ENCODE measurements around the gene UTP4. TPM values are rescaled to one million over a fixed set of nuclear protein-coding genes. Genes with fewer than 3 reads are reported as not detected.

Gene UTP4
- total and polyA plus RNA-seq, 2 donors (not counting 3 experiments of a cell fraction or from before 2014, with no cell fraction given): 56.1 to 59.5 TPM

DNA sequence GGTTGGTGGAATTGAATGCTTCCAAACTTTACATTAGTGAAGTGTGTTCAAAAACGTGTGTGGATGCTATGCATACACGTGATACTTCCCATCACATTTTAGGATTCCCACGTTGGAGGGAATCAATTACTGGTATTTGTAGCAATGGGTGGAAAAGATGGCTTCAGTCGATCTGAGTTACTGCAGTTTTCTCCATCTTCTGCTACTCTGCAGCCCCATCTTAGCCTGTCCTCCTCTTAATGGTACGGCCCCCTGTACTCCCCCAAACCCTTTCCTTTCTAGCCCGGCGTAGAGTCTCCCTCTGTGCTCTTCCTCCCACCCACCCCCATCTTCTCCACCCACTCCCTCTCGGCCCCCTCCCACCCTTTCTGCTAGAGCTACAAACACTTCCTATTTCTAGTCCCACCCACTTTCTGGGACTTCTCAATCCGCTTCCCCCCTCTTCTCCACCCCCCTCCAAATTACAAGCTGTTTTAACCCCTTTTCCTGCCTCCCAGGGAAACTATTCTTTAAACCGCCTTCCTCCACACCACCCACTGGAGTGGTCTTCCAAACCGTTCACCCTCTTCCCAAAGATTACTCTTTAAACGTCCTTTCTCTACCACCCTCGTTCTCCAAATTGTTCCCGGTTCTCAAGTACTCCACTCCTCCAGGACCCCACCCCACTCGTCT, 1.1 kb upstream of the UTP4 start:
- Histone ChIP-seq H3K9me1 (replicated peaks; ENCODE audit: control insufficient read depth, extremely low read depth, insufficient read depth, low read length) (no peaks in the 10 kb centered on the region), H3K27me3 (ENCODE audit: control insufficient read depth in 2 of 2, insufficient read depth in 2 of 2, low read length in 2 of 2) (no peaks in the 10 kb centered on the region), H4K20me1 (replicated peaks; ENCODE audit: control insufficient read depth, extremely low read depth, insufficient read depth, low read length) (no peaks in the 10 kb centered on the region), H3K4me1 (ENCODE audit: control insufficient read depth, extremely low read depth, insufficient read depth, low read length) (peaks cover 26% of the 10 kb centered on the region), H3K4me3 (replicated peaks in 1 of 3; ENCODE audit: insufficient read depth in 1 of 3, low read depth in 1 of 3, low read length in 3 of 3) (peak overlapping the region; percentile 94 to 99 (median 96)), H2AFZ (ENCODE audit: low read depth, low read length) (peak overlapping the region; percentile 32), H3K4me2 (ENCODE audit: insufficient read depth, low read length) (peak overlapping the region; percentile 70), H3K79me2 (ENCODE audit: control insufficient read depth, insufficient read depth, low read length) (peaks cover 87% of the 10 kb centered on the region), H3K9ac (replicated peaks; ENCODE audit: extremely low read depth, insufficient read depth, low read length) (peak overlapping the region; percentile 91), H3K36me3 (ENCODE audit: control insufficient read depth in 2 of 2, extremely low read depth in 1 of 2, insufficient read depth in 2 of 2, low read length in 2 of 2) (no peaks in the 10 kb centered on the region), H3K27ac (ENCODE audit: insufficient read depth, low read depth, low read length) (peak overlapping the region; percentile 83), H3K9me3 (replicated peaks; ENCODE audit: control insufficient read depth, insufficient read depth, low read length) (no peaks in the 10 kb centered on the region)
- ChIA-PET POLR2A (interaction anchor here (0.5 to 0.6 kb wide), 3 partner anchors 9 to 284 kb away, joined by 3 to 4 read pairs (median 3); no protein-coding TSS in a partner anchor), CTCF (interaction anchor here (0.6 to 1.3 kb wide), 2 partner anchors 19 to 28 kb away, joined by 3 read pairs; no protein-coding TSS in a partner anchor)
- intact Hi-C loops (cut with micrococcal nuclease) (no loop called here), dilution Hi-C loops (cut with MboI; ENCODE audit: extremely low pct_ligation_motif_present, low sequenced_read_pairs) (no loop called here)
- peak; percentile 52 for FAIRE-seq
- peak; percentile 70 for TF ChIP-seq POLR2A (IDR thresholded peaks at IDR 0.05; ENCODE audit: low read depth, low read length)
- TF ChIP-seq GATA2 (IDR thresholded peaks at IDR 0.05; ENCODE audit: insufficient read depth, insufficient read length, low read depth, low read length): no peak
- TF ChIP-seq, protein P1, sequence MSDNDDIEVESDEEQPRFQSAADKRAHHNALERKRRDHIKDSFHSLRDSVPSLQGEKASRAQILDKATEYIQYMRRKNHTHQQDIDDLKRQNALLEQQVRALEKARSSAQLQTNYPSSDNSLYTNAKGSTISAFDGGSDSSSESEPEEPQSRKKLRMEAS (IDR thresholded peaks at IDR 0.05; ENCODE audit: insufficient read depth, insufficient read length): no peak
- no peak for TF ChIP-seq EZH2 (IDR thresholded peaks at IDR 0.05; ENCODE audit: borderline replicate concordance, low read depth, low read length, severe bottlenecking)
- no TSS peak for BruUV-seq (replicated peaks)
- DNase-seq (ENCODE audit: low read depth, low spot score): peak; percentile 16

DNA sequence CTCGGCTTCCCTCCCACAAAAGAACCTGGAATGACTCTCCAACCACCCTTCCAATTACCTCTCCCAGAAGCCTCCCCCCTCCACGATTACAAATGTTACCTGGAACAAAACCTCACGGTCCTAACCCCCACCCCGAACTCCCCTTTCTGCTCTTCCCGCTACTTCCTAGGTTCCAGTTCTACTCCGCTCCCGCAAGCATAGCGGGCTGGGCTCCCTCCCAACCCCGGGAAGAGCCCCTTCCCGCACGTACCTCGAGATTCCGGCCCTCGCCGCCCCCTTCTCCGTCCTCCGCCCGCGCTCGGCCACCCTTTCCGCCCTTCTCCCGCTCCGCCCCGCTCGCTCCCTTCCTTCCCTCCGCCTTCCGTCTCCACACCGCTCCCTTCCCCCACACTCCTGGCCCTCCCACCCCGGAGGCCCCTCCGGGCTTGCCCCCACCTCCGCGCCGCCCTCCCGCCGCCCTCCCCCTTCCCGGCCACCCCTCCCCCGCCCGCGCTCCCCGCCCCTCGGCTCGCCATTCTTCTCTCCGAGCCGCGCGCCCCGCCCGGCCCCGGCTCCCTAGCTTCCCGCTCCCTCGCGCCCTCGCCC, 518 bp upstream of the UTP4 start:
- Histone ChIP-seq H4K20me1 (replicated peaks; ENCODE audit: control insufficient read depth, extremely low read depth, insufficient read depth, low read length) (no peaks in the 10 kb centered on the region), H3K27me3 (ENCODE audit: control insufficient read depth in 2 of 2, insufficient read depth in 2 of 2, low read length in 2 of 2) (no peaks in the 10 kb centered on the region), H3K4me2 (ENCODE audit: insufficient read depth, low read length) (peak overlapping the region; percentile 70), H3K9ac (replicated peaks; ENCODE audit: extremely low read depth, insufficient read depth, low read length) (peak overlapping the region; percentile 91), H3K9me1 (replicated peaks; ENCODE audit: control insufficient read depth, extremely low read depth, insufficient read depth, low read length) (no peaks in the 10 kb centered on the region), H3K4me3 (replicated peaks in 1 of 3; ENCODE audit: insufficient read depth in 1 of 3, low read depth in 1 of 3, low read length in 3 of 3) (peak overlapping the region; percentile 94 to 99 (median 96)), H3K4me1 (ENCODE audit: control insufficient read depth, extremely low read depth, insufficient read depth, low read length) (peaks cover 24% of the 10 kb centered on the region), H2AFZ (ENCODE audit: low read depth, low read length) (peak overlapping the region; percentile 40), H3K36me3 (ENCODE audit: control insufficient read depth in 2 of 2, extremely low read depth in 1 of 2, insufficient read depth in 2 of 2, low read length in 2 of 2) (peaks cover 0 to 2% of the 10 kb centered on the region in 2 experiments), H3K9me3 (replicated peaks; ENCODE audit: control insufficient read depth, insufficient read depth, low read length) (no peaks in the 10 kb centered on the region), H3K79me2 (ENCODE audit: control insufficient read depth, insufficient read depth, low read length) (peaks cover 86% of the 10 kb centered on the region), H3K27ac (ENCODE audit: insufficient read depth, low read depth, low read length) (peak overlapping the region; percentile 83)
- FAIRE-seq: no peak
- peak; percentile 72 for DNase-seq (ENCODE audit: low read depth, low spot score)
- CTCF ChIA-PET: interaction anchor here (1.3 to 1.5 kb wide), 2 partner anchors 19 to 285 kb away, joined by 3 to 7 read pairs; no protein-coding TSS in a partner anchor
- POLR2A ChIA-PET: interaction anchor here (0.5 to 0.6 kb wide), 4 partner anchors 8 to 285 kb away, joined by 3 to 5 read pairs (median 4); no protein-coding TSS in a partner anchor
- no TSS peak for BruUV-seq (replicated peaks)
- dilution Hi-C loops (cut with MboI; ENCODE audit: extremely low pct_ligation_motif_present, low sequenced_read_pairs): no loop called here
- intact Hi-C loops (cut with micrococcal nuclease): no loop called here
- no peak for TF ChIP-seq JUN (IDR thresholded peaks at IDR 0.05; ENCODE audit: borderline replicate concordance, insufficient read depth, insufficient read length, low read depth)
- TF ChIP-seq EZH2 (IDR thresholded peaks at IDR 0.05; ENCODE audit: borderline replicate concordance, low read depth, low read length, severe bottlenecking): no peak
- TF ChIP-seq POLR2AphosphoS5 (IDR thresholded peaks at IDR 0.05; ENCODE audit: insufficient read depth, low read depth, low read length): no peak
- TF ChIP-seq, protein P2, sequence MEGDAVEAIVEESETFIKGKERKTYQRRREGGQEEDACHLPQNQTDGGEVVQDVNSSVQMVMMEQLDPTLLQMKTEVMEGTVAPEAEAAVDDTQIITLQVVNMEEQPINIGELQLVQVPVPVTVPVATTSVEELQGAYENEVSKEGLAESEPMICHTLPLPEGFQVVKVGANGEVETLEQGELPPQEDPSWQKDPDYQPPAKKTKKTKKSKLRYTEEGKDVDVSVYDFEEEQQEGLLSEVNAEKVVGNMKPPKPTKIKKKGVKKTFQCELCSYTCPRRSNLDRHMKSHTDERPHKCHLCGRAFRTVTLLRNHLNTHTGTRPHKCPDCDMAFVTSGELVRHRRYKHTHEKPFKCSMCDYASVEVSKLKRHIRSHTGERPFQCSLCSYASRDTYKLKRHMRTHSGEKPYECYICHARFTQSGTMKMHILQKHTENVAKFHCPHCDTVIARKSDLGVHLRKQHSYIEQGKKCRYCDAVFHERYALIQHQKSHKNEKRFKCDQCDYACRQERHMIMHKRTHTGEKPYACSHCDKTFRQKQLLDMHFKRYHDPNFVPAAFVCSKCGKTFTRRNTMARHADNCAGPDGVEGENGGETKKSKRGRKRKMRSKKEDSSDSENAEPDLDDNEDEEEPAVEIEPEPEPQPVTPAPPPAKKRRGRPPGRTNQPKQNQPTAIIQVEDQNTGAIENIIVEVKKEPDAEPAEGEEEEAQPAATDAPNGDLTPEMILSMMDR (IDR thresholded peaks at IDR 0.05; ENCODE audit: extremely low read depth in 1 of 2, insufficient read depth in 1 of 2, low read depth in 1 of 2, low read length in 2 of 2): no peak

Data from endothelial cell of umbilical vein (primary cell).